HepG2 (cell line): ENCODE measurements around the gene SPRY1. TPM values are rescaled to one million over a fixed set of nuclear protein-coding genes. Genes with fewer than 3 reads are reported as not detected.

ENCODE experiments used
- FOXK1 ChIP-seq: sonication (generic); formaldehyde crosslinking; IDR thresholded peaks from 2 replicates; pipeline ENCODE4 v1.4.0; 2020; ENCODE audit warnings: low read depth, missing genetic modification reagents, borderline replicate concordance
- MEIS2 ChIP-seq: sonication (generic); formaldehyde crosslinking; IDR thresholded peaks from 2 replicates; pipeline ENCODE4 v1.9.0; 2021; ENCODE audit warnings: mild to moderate bottlenecking, missing genetic modification reagents
- PHF21A ChIP-seq: sonication (generic); formaldehyde crosslinking; IDR thresholded peaks from 2 replicates; pipeline ENCODE4 v1.5.0; 2020; ENCODE audit warnings: mild to moderate bottlenecking, missing genetic modification reagents
- RAD21 ChIP-seq: fragments of 450-650 bp; formaldehyde crosslinking; IDR thresholded peaks from 2 replicates; pipeline ENCODE4 v1.5.0; 2020; ENCODE audit warnings: mild to moderate bottlenecking
- SIX4 ChIP-seq: sonication (generic); formaldehyde crosslinking; IDR thresholded peaks from 2 replicates; pipeline ENCODE4 v1.4.0; 2020; ENCODE audit warnings: missing genetic modification reagents
- XRCC5 ChIP-seq: fragments of 200-400 bp; formaldehyde crosslinking; optimal IDR thresholded peaks from 2 replicates; pipeline ENCODE3; 2017; ENCODE audit warnings: mild to moderate bottlenecking, low read length
- polyA plus RNA-seq, 8 experiments: library from polyadenylated mRNA; depleted of rRNA in 3 of 8; stranded (reverse) in 7 of 8; unstranded in 1 of 8; fragments of >200 nt; fragmentation: Illumina TruSeq in 4 of 8; extraction: Trizol in 4 of 8; gene quantifications; 2 replicates each; pipeline versions ENCODE4 v1.2.1 to v1.2.3, GENCODE V29; 2011 to 2016; ENCODE audit warnings: low read depth in 4 of 8, missing spikeins in 1 of 8, mixed read lengths in 1 of 8; ENCODE audit not compliant: insufficient read depth in 1 of 8
- total RNA-seq, 5 experiments: library from RNA; depleted of rRNA; stranded (reverse); fragments of >200 nt; fragmentation: Illumina TruSeq; extraction: Trizol; gene quantifications; 2 replicates each; pipeline ENCODE4 v1.2.3, GENCODE V29; 2016; ENCODE audit warnings: low read depth in 1 of 5
- TF ChIP-seq, protein P1 (sequence below): sonication (generic); formaldehyde crosslinking; IDR thresholded peaks from 2 replicates; pipeline ENCODE4 v1.4.0; 2020; ENCODE audit warnings: missing genetic modification reagents
- TF ChIP-seq, protein P2 (sequence below): sonication (generic); formaldehyde crosslinking; IDR thresholded peaks from 2 replicates; pipeline ENCODE4 v1.4.0; 2020; ENCODE audit warnings: missing genetic modification reagents, mild to moderate bottlenecking, borderline replicate concordance
- TF ChIP-seq, protein P3 (sequence below): sonication (generic); formaldehyde crosslinking; IDR thresholded peaks from 2 replicates; pipeline ENCODE4 v1.4.0; 2020; ENCODE audit warnings: missing genetic modification reagents
- TF ChIP-seq, protein P4 (sequence below): IDR thresholded peaks from 2 replicates; pipeline ENCODE4 v1.6.1; 2012; ENCODE audit warnings: low read depth, low read length, improper control_type of control experiment
- TF ChIP-seq, protein P5 (sequence below): sonication (generic); formaldehyde crosslinking; IDR thresholded peaks from 2 replicates; pipeline ENCODE4 v1.9.0; 2021; ENCODE audit warnings: mild to moderate bottlenecking, missing genetic modification reagents

The SPRY1 gene
- total and polyA plus RNA-seq, 2 of the 13 experiments (the other 11 are each of a cell fraction or from before 2014, with no cell fraction given), result 24.7 to 33.4 TPM

DNA sequence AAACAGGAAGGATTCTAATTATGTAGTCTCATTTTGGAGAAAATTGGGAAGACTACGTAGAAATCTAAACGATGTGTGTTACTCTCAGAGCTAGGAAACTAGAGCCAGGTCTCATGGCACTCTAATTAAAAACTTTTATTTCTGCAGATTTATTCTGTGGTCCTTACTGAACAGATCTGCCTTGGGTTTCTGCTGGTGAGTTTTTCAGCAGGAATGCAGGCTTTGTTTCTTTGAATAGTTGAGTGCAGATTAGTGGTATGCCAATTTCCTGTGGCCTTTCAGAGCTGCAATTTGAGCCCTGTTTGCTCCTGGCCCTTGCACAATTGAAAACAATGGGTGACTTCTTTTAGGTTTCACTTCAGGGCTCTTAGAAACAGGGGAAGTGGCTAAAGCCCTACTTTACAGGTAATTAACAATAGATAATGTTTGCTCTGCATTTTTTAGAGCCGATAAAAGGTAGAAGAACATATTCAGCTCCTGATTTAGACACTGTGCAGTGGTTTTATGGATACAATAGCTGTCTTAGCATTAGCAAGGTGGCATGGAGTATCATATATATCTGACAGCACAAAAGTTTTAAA is 21.8 kb downstream of the SPRY1 start (continued):
- TF ChIP-seq RAD21 (CRISPR knock-in tag) (peak; percentile 21; the same call in 1 of the 2 replicates), FOXK1 (CRISPR knock-in tag) (peak; percentile 66; the same call in 1 of the 2 replicates), SIX4 (peak; percentile 99), XRCC5 (peak; percentile 37), MEIS2 (CRISPR knock-in tag) (0 out of 2 replicates have a peak, but pooled peaks have one; percentile 24), PHF21A (CRISPR knock-in tag) (0 out of 2 replicates have a peak, but pooled peaks have one; percentile 52)
- TF ChIP-seq, protein P1, sequence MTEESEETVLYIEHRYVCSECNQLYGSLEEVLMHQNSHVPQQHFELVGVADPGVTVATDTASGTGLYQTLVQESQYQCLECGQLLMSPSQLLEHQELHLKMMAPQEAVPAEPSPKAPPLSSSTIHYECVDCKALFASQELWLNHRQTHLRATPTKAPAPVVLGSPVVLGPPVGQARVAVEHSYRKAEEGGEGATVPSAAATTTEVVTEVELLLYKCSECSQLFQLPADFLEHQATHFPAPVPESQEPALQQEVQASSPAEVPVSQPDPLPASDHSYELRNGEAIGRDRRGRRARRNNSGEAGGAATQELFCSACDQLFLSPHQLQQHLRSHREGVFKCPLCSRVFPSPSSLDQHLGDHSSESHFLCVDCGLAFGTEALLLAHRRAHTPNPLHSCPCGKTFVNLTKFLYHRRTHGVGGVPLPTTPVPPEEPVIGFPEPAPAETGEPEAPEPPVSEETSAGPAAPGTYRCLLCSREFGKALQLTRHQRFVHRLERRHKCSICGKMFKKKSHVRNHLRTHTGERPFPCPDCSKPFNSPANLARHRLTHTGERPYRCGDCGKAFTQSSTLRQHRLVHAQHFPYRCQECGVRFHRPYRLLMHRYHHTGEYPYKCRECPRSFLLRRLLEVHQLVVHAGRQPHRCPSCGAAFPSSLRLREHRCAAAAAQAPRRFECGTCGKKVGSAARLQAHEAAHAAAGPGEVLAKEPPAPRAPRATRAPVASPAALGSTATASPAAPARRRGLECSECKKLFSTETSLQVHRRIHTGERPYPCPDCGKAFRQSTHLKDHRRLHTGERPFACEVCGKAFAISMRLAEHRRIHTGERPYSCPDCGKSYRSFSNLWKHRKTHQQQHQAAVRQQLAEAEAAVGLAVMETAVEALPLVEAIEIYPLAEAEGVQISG (CRISPR knock-in tag), result 0 out of 2 replicates have a peak, but pooled peaks have one; percentile 23
- TF ChIP-seq, protein P2, sequence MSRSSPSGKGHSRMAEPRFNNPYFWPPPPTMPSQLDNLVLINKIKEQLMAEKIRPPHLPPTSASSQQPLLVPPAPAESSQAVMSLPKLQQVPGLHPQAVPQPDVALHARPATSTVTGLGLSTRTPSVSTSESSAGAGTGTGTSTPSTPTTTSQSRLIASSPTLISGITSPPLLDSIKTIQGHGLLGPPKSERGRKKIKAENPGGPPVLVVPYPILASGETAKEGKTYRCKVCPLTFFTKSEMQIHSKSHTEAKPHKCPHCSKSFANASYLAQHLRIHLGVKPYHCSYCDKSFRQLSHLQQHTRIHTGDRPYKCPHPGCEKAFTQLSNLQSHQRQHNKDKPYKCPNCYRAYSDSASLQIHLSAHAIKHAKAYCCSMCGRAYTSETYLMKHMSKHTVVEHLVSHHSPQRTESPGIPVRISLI (CRISPR knock-in tag), result peak; percentile 81; the same call in 1 of the 2 replicates
- TF ChIP-seq, protein P3, sequence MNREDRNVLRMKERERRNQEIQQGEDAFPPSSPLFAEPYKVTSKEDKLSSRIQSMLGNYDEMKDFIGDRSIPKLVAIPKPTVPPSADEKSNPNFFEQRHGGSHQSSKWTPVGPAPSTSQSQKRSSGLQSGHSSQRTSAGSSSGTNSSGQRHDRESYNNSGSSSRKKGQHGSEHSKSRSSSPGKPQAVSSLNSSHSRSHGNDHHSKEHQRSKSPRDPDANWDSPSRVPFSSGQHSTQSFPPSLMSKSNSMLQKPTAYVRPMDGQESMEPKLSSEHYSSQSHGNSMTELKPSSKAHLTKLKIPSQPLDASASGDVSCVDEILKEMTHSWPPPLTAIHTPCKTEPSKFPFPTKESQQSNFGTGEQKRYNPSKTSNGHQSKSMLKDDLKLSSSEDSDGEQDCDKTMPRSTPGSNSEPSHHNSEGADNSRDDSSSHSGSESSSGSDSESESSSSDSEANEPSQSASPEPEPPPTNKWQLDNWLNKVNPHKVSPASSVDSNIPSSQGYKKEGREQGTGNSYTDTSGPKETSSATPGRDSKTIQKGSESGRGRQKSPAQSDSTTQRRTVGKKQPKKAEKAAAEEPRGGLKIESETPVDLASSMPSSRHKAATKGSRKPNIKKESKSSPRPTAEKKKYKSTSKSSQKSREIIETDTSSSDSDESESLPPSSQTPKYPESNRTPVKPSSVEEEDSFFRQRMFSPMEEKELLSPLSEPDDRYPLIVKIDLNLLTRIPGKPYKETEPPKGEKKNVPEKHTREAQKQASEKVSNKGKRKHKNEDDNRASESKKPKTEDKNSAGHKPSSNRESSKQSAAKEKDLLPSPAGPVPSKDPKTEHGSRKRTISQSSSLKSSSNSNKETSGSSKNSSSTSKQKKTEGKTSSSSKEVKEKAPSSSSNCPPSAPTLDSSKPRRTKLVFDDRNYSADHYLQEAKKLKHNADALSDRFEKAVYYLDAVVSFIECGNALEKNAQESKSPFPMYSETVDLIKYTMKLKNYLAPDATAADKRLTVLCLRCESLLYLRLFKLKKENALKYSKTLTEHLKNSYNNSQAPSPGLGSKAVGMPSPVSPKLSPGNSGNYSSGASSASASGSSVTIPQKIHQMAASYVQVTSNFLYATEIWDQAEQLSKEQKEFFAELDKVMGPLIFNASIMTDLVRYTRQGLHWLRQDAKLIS, result no peak
- TF ChIP-seq, protein P4, sequence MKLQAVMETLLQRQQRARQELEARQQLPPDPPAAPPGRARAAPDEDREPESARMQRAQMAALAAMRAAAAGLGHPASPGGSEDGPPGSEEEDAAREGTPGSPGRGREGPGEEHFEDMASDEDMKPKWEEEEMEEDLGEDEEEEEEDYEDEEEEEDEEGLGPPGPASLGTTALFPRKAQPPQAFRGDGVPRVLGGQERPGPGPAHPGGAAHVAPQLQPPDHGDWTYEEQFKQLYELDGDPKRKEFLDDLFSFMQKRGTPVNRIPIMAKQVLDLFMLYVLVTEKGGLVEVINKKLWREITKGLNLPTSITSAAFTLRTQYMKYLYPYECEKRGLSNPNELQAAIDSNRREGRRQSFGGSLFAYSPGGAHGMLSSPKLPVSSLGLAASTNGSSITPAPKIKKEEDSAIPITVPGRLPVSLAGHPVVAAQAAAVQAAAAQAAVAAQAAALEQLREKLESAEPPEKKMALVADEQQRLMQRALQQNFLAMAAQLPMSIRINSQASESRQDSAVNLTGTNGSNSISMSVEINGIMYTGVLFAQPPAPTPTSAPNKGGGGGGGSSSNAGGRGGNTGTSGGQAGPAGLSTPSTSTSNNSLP, result 0 out of 2 replicates have a peak, but pooled peaks have one; percentile 41
- TF ChIP-seq, protein P5, sequence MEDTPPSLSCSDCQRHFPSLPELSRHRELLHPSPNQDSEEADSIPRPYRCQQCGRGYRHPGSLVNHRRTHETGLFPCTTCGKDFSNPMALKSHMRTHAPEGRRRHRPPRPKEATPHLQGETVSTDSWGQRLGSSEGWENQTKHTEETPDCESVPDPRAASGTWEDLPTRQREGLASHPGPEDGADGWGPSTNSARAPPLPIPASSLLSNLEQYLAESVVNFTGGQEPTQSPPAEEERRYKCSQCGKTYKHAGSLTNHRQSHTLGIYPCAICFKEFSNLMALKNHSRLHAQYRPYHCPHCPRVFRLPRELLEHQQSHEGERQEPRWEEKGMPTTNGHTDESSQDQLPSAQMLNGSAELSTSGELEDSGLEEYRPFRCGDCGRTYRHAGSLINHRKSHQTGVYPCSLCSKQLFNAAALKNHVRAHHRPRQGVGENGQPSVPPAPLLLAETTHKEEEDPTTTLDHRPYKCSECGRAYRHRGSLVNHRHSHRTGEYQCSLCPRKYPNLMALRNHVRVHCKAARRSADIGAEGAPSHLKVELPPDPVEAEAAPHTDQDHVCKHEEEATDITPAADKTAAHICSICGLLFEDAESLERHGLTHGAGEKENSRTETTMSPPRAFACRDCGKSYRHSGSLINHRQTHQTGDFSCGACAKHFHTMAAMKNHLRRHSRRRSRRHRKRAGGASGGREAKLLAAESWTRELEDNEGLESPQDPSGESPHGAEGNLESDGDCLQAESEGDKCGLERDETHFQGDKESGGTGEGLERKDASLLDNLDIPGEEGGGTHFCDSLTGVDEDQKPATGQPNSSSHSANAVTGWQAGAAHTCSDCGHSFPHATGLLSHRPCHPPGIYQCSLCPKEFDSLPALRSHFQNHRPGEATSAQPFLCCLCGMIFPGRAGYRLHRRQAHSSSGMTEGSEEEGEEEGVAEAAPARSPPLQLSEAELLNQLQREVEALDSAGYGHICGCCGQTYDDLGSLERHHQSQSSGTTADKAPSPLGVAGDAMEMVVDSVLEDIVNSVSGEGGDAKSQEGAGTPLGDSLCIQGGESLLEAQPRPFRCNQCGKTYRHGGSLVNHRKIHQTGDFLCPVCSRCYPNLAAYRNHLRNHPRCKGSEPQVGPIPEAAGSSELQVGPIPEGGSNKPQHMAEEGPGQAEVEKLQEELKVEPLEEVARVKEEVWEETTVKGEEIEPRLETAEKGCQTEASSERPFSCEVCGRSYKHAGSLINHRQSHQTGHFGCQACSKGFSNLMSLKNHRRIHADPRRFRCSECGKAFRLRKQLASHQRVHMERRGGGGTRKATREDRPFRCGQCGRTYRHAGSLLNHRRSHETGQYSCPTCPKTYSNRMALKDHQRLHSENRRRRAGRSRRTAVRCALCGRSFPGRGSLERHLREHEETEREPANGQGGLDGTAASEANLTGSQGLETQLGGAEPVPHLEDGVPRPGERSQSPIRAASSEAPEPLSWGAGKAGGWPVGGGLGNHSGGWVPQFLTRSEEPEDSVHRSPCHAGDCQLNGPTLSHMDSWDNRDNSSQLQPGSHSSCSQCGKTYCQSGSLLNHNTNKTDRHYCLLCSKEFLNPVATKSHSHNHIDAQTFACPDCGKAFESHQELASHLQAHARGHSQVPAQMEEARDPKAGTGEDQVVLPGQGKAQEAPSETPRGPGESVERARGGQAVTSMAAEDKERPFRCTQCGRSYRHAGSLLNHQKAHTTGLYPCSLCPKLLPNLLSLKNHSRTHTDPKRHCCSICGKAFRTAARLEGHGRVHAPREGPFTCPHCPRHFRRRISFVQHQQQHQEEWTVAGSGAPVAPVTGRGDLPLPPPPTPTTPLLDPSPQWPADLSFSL, result 0 out of 2 replicates have a peak, but pooled peaks have one; percentile 34
